ENCODE data around the gene CEP97.

DNA sequence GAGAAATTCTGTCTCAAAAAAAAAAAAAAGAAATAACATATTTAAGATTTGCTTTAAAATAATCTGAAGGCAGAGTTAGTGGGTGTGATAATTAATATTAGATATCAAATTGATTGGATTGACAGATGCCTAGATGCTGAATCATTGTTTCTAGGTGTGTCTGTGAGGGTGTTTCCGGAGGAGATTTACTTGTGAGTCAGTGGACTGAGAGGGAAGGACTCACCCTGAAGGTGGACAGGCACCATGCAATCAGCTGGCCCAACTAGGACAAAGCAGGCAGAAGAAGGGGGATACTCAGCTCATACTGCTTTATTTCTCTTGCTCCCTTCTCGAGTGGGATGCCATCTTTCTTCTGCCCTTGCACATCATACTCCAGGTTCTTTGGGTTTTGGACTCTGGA lies 21.2 kb upstream of the CEP97 start:
- TF ChIP-seq, protein P1, sequence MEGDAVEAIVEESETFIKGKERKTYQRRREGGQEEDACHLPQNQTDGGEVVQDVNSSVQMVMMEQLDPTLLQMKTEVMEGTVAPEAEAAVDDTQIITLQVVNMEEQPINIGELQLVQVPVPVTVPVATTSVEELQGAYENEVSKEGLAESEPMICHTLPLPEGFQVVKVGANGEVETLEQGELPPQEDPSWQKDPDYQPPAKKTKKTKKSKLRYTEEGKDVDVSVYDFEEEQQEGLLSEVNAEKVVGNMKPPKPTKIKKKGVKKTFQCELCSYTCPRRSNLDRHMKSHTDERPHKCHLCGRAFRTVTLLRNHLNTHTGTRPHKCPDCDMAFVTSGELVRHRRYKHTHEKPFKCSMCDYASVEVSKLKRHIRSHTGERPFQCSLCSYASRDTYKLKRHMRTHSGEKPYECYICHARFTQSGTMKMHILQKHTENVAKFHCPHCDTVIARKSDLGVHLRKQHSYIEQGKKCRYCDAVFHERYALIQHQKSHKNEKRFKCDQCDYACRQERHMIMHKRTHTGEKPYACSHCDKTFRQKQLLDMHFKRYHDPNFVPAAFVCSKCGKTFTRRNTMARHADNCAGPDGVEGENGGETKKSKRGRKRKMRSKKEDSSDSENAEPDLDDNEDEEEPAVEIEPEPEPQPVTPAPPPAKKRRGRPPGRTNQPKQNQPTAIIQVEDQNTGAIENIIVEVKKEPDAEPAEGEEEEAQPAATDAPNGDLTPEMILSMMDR (conservative IDR thresholded peaks at IDR 0.05) = no peak
- TF ChIP-seq EZH2 (IDR thresholded peaks at IDR 0.05; ENCODE audit: low read depth) = no peak
